Kidney epithelial cell (primary cell): ENCODE data around the gene RSPRY1. TPM values are rescaled to one million over a fixed set of nuclear protein-coding genes. Genes with fewer than 3 reads are reported as not detected.

Experiments used
- DNase-seq: peaks from one replicate; pipeline ENCODE4 v3.0.0-alpha.2; 2010; ENCODE audit warnings: low read depth
- H3K27me3 ChIP-seq: 2 replicates; pipeline ENCODE4 v1.6.0; 2011; ENCODE audit warnings: low read length; ENCODE audit not compliant: control insufficient read depth, insufficient read depth
- H3K36me3 ChIP-seq: 2 replicates; pipeline ENCODE4 v1.5.1; 2011; ENCODE audit warnings: low read length; ENCODE audit not compliant: control insufficient read depth, insufficient read depth
- H3K4me3 ChIP-seq: 2 replicates; pipeline ENCODE4 v1.5.1; 2011; ENCODE audit warnings: low read depth, mild to moderate bottlenecking, control low read depth, low read length
- CTCF ChIP-seq: IDR thresholded peaks from 2 replicates; pipeline ENCODE4 v1.5.1; 2011; ENCODE audit warnings: mild to moderate bottlenecking, moderate library complexity, low read length, control low read depth, inconsistent platforms; ENCODE audit not compliant: insufficient read depth, poor library complexity, severe bottlenecking
- total RNA-seq: library from RNA; depleted of rRNA; stranded (reverse); fragments of >200 nt; gene quantifications from 2 replicates; pipeline ENCODE4 v1.2.3, GENCODE V29; 2015

RSPRY1 gene
- total RNA-seq, 1 donor from 2014 or later: 42.7 TPM

- DNase-seq: no peak
- Histone ChIP-seq H3K4me3 (no peak overlapping the region), H3K36me3 (peaks cover 1% of the 10 kb centered on the region), H3K27me3 (no peaks in the 10 kb centered on the region)
- no peak for TF ChIP-seq CTCF
These were observed 34.8 kb upstream of the RSPRY1 start for GRCh38 chr16:57151369-57151768.

- no peak for DNase-seq
- no peak for TF ChIP-seq CTCF
- Histone ChIP-seq H3K4me3 (no peak overlapping the region), H3K27me3 (no peaks in the 10 kb centered on the region), H3K36me3 (peaks cover 1% of the 10 kb centered on the region)
These were observed 33.7 kb upstream of the RSPRY1 start for GRCh38 chr16:57152096-57153093.

GRCh38 chr16:57153841-57154240 lies 32.3 kb upstream of the RSPRY1 start:
- DNase-seq: no peak
- TF ChIP-seq CTCF: no peak
- peaks cover 1% of the 10 kb centered on the region for H3K36me3 ChIP-seq

GRCh38 chr16:57155702-57156350 lies 30.3 kb upstream of the RSPRY1 start:
- Histone ChIP-seq H3K4me3 (no peak overlapping the region), H3K27me3 (no peaks in the 10 kb centered on the region), H3K36me3 (peaks cover 1% of the 10 kb centered on the region)
- no peak for TF ChIP-seq CTCF
- no peak for DNase-seq

More at GRCh38 chr16:57153841-57154240, 32.3 kb upstream of the RSPRY1 start:
- Histone ChIP-seq H3K4me3 (no peak overlapping the region), H3K27me3 (no peaks in the 10 kb centered on the region)

GRCh38 chr16:57156351-57156703 lies 29.8 kb upstream of the RSPRY1 start:
- peaks cover 1% of the 10 kb centered on the region for H3K36me3 ChIP-seq

More at GRCh38 chr16:57156351-57156703, 29.8 kb upstream of the RSPRY1 start:
- no peak for TF ChIP-seq CTCF
- no peak overlapping the region for H3K4me3 ChIP-seq
- H3K27me3 ChIP-seq: no peaks in the 10 kb centered on the region
- no peak for DNase-seq
